Stimulated activated CD8-positive, alpha-beta memory T cell treated with anti-CD3 and anti-CD28 coated beads, Interleukin-7, amount 100 ng/mL, for 24 hours (primary cell): Measurements from ENCODE around the gene NAALADL1.
A peak's percentile ranks its signal among the peaks of the same experiment; 100 is the strongest.
"Not testable (repeated sequence)": the region's sequence is repeated elsewhere in the genome, so short reads cannot be mapped to it uniquely, and the experiment has no call there.

Experiments
- DNase-seq: peaks from one replicate; pipeline ENCODE4 v3.0.0-alpha.2; 2020; ENCODE audit warnings: low read depth

NAALADL1 gene

GRCh38 chr11:65013888-65014725 is 44.2 kb downstream of the NAALADL1 start, which contains the start of gene ARL2:
Gene ARL2, plus strand, starts transcription at chr11:65014160. Its CDS starts 48 bp downstream, at chr11:65014208.
- peak; percentile 71 for DNase-seq

- peak; percentile 85 for DNase-seq
Observed at GRCh38 chr11:65013130-65013887, 45.0 kb downstream of the NAALADL1 start.

- DNase-seq: no peak
Observed at GRCh38 chr11:65008873-65009272, 49.5 kb downstream of the NAALADL1 start.

GRCh38 chr11:65008016-65008415 is 50.3 kb downstream of the NAALADL1 start:
- no peak for DNase-seq

GRCh38 chr11:65003968-65004367 is 54.4 kb downstream of the NAALADL1 start:
- not testable (repeated sequence) for DNase-seq

- DNase-seq: no peak
Observed at GRCh38 chr11:65003282-65003681, 55.1 kb downstream of the NAALADL1 start.

- DNase-seq: no peak
Observed at GRCh38 chr11:65002706-65003105, 55.6 kb downstream of the NAALADL1 start.

- DNase-seq: no peak
Observed at GRCh38 chr11:64999478-64999877, 58.9 kb downstream of the NAALADL1 start.

GRCh38 chr11:64998690-64999431 is 59.5 kb downstream of the NAALADL1 start:
- no peak for DNase-seq

GRCh38 chr11:64998141-64998540 is 60.2 kb downstream of the NAALADL1 start:
- no peak for DNase-seq

- DNase-seq: no peak
Observed at GRCh38 chr11:64996710-64997380, 61.5 kb downstream of the NAALADL1 start, which contains the start of gene BATF2. Gene BATF2, minus strand, starts transcription at chr11:64996971. Its CDS starts 57 bp downstream, at chr11:64996914.

GRCh38 chr11:64996327-64996709 is 62.0 kb downstream of the NAALADL1 start:
- no peak for DNase-seq
